GM21447 (cell line): ENCODE results near the gene FAM162A.

ENCODE experiments used
- ATAC-seq: cut with Tn5 transposase; IDR thresholded peaks from one replicate; pipeline ENCODE4 v1.9.1; 2021; ENCODE audit not compliant: unreplicated experiment

FAM162A gene

DNA sequence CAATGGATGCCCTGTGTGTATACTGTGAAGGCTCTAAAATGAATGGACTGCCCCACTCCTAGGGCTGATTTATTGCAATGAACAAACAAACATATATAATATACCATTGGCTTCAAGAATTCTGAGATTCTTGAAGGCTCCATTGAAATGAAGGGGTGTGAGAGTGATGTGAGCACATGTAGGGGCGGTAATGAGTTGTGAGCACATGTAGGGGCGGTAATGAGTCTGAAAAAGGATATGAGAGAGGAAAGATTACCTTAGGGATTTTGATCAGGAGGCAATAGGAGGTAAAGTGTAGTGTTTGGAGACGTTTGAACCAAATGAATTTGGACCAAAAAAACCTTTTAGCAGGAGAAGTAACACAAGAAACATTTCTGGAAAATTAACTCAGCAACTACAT is 3.7 kb downstream of the FAM162A start:
- no peak for ATAC-seq

DNA sequence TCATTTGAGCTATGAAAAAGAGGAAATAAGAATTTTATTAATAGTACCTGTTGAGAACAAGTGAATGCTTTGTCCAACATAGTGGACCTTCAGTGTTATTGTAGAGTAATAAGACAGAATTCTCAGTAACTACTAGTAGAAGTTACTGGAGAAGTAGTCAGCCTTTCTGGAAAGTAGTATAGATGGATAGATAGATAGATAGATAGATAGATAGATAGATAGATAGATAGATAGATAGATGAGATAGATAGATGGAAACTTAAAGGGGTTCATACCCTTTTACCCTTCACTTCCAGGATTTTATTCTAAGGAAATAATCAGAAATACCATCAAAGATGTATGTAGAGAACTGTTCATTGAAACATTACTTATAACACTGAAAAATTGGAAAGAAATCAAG is 5.2 kb downstream of the FAM162A start:
- ATAC-seq, result no peak

DNA sequence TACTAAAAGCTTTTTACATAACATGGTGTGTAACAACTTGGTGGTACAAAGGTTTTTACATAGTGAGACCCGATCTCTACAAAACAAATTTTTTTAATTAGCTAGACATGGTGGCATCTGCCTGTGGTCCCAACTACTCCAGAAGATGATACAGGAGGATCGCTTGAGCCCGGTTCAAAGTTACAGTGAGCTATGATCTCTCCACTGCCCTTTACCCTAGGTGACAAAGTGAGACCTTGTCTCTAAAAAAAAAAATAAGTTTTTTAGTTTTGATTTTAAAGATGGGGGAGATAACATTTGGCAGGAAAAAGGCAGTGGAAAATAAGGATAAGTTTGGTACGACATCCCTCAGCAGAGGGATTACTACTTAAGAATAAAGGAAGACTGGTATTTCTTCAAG is 5.9 kb downstream of the FAM162A start:
- ATAC-seq, result no peak

DNA sequence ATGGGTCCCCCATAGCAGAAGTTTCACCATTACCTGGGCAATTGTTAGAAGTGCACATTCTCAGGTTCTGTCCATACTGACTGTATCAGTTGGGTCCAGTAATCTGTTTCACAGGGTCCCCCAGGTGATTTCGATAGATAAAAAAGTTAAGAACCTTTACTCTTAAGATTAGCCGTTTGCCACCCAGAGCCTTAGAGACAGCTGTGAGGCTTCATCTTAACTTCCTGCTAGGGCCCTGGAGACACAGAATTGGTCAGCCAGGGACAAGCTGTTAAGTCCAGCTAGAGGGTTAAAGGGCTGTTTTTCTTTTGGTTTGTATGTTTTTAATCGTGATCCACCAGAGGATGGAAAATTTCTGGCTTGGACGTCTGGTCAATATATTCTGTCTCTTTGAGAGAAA is 6.7 kb downstream of the FAM162A start:
- ATAC-seq, result no peak

DNA sequence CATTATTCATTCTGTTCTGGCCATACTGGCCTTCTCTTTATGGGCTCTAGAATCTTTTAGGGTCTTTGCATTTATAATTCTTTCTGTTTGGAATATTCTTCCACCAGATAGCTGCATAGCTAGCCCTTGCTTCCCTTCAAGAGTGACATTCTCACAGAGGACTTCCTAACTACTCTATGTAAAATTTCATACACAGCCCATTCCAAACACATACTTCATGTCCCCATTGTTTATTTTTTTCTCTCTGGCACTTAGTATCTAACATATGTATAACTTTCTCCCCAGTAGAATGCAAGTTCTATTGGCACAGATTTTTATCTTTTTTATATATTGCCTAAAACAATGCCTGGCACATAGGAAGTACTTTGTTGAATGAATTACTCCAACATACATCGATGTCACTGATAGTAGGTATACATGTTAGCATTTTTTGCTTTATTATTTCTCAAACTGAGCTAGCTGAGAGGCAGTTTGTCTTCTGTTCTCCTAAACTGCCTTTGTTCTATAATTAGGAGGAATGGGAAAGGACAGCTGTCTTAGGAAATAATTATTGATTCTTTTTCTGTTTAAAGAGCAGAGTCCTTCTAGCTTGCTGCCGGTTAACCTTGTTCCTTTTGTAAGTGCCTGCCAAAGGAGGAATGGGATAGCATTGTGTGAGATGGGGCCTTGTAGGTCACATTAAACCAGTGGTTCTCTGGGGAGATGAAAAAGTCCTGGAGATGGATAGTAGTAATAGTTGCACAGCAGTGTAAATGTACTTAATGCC is 7.9 kb downstream of the FAM162A start:
- no peak for ATAC-seq

DNA sequence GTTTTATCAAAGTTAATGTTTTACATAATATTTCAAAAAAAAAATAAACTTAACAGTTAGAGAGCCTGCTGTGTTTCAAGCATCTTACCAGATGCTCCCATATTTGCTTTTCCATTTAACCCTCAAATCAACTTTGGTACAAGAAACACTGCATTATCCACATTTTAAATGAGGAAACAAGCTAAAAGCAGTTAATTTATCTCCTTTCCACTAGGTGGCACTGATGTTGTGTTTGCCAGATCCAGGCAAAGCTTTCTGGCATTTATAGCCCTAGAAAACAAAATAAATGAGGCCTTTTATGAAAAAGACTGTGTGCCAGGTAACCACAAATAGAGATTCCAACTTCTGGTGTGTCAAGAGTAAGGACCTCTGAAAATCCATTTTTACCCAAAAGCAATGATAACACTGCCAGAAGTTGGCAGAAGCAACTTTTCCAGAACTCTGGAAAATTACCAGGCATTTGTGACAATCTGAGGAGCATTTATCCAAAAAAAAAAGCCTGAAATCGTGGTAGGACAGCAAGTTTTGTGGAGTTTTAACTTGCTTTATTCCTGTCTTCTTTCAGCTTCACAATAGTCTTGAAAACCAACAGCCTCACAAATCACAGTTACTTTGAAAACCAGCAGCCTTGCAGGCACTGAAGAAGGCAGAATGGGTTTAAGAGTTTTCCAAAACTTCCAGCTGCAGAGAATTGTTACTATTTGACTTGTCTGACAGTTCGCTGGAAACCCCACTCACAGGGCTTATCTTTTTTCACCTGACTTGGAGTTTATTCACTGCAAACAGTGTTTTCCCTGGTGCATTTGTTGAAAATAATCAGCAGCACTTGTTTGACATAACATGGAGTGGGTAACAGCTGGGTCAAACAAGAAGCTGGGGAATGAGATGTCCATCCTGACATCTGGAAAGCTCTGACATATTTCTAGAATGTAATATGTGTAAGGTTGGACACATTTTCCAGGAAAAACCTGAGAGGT is 9.2 kb downstream of the FAM162A start:
- no peak for ATAC-seq

DNA sequence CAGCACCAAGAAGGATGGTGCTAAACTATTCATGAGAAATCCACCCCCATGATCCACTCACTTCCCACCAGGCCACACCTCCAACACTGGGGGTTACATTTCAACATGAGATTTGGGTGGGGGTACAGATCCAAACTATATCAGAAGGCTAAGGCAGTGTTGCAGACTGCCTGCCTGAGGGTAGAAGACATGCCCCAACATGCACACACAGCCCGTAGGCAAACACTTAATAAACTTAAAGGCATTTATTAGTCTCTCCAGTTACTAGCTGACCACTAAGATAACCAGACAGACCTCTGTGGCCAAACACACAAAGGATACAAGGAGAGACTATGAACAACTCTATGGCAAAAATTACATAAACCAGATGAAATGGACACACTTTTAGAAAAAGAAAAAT is 10.2 kb downstream of the FAM162A start:
- ATAC-seq, result no peak

DNA sequence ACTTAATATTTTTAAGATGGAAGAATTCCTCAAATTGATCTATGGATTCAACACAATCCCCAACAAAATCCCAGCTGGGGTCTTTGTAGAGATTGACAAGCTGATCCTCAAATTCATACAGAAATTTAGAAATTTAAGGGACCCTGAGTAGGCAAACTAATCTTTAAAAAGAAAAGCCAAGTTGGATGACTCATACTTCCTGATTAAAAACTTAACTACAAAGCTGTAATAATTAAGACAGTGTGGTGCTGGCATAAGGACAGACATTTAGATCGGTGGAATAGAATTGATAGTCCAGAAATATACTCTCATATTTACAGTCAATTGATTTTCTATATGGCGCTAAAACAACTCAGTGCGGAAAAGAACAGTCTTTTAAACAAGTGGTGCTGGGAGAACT is 11.6 kb downstream of the FAM162A start:
- no peak for ATAC-seq

DNA sequence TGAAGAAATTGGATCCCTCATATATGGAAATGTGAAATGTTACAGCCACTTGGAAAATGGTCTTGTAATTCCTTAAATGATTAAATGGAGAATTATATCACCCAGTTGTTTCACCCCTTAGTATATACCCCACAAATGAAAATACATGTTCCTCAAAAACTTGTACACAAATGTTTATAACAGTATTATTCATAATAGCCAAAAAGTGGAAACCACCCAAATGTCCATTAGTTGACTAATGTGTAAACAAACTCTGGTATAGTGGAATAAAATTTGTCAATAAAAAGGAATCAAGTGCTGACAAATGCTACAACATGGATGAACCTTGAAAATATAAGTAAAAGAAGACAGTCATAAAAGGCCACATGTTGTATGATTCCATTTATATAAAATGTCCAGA is 12.5 kb downstream of the FAM162A start:
- no peak for ATAC-seq

DNA sequence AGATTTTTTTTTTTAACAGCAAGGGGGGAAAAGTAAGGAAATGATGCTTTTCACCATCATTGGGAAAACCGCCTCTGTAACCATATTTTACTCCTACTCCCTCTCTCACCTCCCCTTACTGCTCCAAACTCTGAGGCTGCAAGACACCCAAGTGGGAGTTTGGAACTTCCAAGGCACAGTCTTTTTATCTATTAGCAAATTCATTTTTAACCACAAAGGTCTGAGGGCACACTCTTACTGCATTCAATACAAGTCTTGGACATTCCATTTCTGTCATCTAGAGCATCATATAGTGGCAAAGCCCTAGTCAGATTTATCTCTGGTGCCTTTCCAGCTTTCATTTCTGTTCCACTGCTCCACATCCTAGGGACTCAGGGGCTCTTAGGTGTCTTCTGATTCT is 13.2 kb downstream of the FAM162A start:
- no peak for ATAC-seq

DNA sequence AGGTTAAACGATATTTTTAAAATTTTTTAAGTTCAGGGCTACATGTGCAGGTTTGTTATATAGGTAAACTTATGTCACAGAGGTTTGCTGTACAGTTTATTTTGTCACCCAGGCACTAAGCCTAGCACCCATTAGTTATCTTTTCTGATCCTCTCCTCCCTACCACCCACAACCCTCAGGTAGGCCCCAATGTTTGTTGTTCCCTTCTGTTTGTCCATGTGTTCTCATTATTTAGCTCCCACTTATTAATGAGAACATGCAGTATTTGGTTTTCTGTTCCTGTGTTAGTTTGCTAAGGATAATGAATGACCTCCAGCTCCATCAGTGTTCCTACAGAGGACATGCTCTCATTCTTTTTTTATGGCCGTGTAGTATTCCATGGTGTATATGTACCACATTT is 14.9 kb downstream of the FAM162A start:
- ATAC-seq, result no peak

DNA sequence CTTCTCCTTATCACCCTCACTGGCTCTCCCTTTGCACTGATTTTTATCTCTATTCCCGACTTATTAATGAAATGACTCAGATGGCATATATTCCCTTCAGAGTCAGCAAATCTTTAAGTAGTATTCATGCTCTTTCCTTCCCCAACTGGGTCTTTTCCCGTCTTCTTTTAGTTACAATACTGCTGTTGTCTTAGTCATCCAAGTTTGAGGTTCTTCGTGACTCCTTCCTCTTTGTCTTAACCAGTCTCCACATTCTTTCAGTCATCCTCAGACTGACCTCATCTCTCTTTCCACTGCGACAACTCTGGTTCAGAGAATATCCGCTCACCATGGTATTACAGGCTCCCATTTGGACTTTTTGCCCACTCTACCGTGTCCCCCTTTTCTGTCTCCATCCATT is 19.5 kb downstream of the FAM162A start:
- no peak for ATAC-seq

DNA sequence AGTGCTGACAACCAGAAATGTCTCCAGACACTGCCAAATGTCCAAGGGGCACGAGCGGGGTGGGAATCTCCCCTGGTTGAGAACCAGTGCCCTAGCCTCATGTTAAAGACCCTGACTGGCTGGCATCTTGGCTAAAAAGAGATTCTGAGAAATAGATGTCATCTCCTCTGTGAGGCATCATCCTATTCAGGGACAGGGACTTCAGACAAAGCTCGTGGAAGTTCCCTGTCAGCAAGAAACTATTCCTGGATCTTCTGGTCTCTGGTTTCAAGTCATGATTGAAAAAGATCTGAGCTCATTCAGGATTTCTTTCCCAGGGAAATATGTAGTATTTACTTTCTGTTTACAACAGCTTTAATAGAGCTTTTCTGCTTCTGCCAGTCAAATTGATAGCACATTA is 21.0 kb downstream of the FAM162A start:
- ATAC-seq, result no peak

DNA sequence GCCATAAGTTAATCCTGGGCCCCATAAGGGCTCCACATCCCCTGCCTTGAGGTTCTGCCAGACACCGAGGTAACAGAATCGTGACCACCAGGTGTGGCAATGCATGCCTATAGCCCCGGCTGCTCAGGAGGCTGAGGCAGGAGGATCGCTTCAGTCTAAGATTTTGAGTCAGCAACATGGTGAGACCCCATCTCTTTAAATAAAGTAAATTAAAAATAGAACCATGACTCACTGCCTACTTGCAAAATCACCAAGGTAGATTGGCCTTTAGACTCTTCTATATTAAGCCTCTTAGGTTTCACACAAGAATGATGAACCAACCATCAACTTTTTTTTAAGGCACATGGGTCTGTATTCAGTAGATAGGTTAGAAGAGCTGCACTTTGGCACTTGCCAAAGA is 22.2 kb downstream of the FAM162A start:
- no peak for ATAC-seq

DNA sequence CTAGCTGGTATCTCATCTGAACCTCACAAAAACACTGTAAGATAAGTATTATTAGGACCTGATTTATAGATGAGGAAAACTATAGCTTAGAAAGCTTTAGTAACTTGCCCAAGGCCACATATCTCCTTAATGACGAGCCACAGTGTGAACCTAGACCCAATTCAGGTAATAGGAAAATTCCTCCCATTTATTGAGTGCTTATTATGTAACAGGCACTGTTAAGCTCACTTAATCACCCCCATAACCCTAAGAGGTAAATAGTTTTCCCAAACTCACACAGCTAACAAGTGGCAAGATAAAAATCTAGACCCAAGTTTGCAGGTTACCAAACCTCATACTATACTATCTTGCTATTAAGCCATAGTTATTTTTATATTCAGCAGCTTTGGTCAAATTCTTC is 24.0 kb downstream of the FAM162A start:
- ATAC-seq, result no peak

DNA sequence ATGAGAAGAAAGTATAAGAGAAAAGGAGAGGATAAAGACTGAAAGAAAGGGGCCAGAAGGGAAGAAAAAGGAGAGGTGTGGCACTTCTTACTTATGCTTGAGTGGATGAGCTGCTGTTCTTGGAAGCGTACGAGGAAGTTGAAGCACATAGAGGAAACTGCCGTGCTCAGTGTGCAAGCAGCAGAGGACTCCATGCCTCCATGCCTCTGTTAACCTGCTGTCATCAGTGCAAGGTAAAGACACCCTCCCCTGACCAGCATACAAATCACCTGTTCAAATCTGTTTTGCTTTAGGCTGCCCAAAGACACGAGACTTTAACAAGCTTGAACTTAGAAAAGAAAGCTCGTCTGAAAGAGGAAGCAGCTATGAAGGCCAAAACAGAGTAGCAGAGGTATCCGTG is 25.5 kb downstream of the FAM162A start:
- ATAC-seq, result no peak

DNA sequence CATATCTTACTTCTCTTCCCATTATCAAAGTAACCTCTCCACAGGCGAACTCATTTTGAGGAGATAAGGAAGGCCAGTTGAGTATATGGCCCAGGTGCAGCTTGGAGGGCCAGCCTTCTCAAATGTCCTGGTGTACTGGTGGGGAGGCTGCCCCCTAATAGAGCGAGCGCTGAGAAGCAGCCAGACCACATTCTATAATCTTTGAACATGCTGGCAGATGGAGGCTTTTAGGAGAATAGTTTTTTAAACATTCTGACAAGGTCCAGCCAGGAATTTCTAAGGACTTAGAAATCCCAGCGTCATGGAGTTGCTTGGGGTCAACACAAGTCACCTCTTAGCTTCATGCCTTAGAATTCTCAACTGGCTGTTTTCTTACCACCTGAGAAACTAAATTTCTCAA is 26.1 kb downstream of the FAM162A start:
- no peak for ATAC-seq

DNA sequence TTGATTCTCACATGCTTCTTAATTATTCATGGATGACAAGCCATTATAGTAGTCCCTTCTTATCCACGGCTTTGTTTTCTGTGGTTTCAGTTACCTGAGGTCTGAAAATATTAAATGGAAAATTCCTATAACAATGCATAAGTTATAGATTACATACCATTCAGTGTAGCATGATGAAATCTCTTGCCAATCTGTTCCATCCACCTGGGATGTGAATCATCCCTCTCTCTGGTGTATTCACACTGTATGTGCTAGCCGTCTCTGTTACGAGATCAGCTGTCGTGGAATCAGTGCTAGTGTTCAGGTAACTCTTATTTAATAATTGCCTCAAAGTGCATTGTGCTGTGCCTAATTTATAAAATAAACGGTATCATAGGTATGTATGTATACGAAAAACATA is 26.7 kb downstream of the FAM162A start:
- no peak for ATAC-seq

DNA sequence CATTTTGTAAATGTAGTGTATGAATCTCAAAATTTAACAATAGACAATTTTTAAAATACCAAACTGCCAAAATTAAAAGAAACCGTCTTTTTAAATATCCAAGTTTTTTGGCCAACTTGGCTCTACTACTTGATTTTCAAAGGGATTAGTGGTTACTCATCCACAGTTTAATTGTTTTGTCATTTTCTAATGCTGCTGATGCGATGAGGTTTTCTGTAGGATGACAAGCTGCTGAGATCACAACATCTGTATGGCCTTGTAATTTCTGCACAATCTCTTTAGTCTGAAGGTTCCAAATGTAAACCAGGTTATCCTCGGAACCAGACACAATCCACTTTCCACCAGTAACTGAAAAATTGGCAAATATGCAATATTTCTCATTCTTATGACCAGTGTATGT is 30.4 kb downstream of the FAM162A start:
- no peak for ATAC-seq

DNA sequence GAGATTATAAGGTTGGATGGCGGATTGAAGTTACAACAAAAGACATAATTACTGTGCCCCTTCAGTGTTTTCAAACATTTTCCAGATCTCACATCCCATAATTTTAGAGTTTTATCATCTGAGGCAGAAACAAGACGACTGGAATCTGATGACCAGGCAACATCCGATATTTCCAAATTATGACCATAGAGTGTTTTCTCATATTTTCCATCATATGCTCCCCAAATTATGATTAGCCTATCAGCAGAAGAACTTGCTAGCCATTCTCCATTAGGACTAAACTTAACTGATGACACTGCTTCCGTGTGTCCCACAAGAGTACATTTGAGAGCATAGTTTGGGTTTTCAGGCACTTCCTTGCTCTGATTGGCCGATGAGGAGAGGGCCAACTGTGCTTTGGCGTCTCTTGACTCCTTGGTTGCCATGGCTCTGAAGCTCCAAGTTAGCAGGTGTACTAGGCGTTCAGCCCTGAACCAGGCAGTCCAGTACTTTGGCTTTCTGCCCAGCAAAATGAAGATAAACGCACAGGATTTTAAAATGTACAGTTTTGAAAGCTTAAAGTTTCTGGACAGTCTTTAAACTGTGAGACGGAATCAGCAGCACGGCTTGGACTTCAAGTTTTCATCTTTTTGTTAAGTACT is 31.2 kb downstream of the FAM162A start:
- ATAC-seq, result peak; percentile 51

DNA sequence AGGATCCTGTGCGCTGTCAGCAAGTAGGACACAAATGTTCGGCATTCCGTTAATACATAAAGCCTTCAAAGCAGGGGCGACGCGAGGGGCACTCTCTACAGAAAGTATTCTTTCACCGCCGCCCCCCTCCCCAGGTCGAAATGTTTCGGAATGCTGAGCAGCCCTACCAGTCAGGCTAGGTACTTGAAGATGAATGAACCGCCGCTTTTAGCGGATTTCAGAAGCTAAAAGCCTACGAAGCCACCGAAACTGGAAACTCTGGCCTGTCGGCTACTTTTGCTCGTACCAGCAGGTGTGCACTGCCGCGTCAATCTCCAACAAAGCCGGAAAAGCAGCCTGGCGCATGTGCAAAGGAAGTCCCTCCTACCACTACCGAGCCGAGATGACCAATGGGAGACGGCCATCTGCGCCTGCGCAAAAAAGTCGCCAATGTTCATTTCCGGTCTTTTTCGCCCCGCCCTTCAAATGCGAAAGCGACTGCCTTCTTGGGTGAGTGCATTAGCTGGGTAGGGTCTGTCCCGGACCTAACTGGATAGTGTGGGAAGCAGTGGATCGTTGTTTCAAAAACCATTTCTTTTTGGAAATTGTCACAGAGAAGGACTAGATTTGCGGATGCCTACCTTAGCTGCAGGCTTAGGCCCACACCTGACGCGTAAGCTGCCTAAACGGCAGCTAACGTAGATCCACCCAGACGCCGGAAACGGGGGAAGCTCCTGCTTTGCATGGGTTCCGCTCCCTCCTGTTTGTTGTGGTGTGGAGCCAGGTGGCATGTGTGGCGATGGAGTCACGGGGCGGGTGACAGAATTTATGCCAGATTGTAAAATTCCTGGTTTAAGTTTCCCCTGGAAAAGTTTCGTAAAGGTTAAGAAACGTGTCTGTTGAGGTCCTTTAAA is 32.0 kb downstream of the FAM162A start, which contains the start of gene WDR5B:
WDR5B (minus strand) TSS at position 301 of the 893 bp plus-strand sequence. CDS start 534 bp downstream, outside the sequence.
- peak; percentile 83 for ATAC-seq
